PFSK-1 (cell line): Measurements from ENCODE around the gene SLC9A9.

Experiments
- FOXP2 ChIP-seq: optimal IDR thresholded peaks from 2 replicates; pipeline ENCODE3; 2011; ENCODE audit warnings: borderline replicate concordance, control low read depth, inconsistent platforms; ENCODE audit not compliant: insufficient read depth; ENCODE audit errors: extremely low read length, extremely low read depth
- POLR2AphosphoS5 ChIP-seq: IDR thresholded peaks from 2 replicates; pipeline ENCODE4 v1.6.1; 2012; ENCODE audit warnings: low read depth, mild to moderate bottlenecking, control low read depth, low read length, moderate library complexity
- REST ChIP-seq, 2 experiments: IDR thresholded peaks; 2 replicates each; pipeline versions ENCODE4 v1.6.1 to v1.8.0; 2011 to 2012; ENCODE audit warnings: low read depth in 2 of 2, low read length in 2 of 2, control low read depth in 1 of 2, inconsistent platforms in 1 of 2, mild to moderate bottlenecking in 1 of 2, moderate library complexity in 1 of 2; ENCODE audit not compliant: insufficient read depth in 1 of 2
- SIN3A ChIP-seq: IDR thresholded peaks from 2 replicates; pipeline ENCODE4 v1.6.1; 2012; ENCODE audit warnings: mild to moderate bottlenecking, low read length, moderate library complexity, borderline replicate concordance; ENCODE audit not compliant: insufficient read depth
- TAF1 ChIP-seq: IDR thresholded peaks from 2 replicates; pipeline ENCODE4 v1.6.1; 2012; ENCODE audit warnings: low read length, control low read depth, borderline replicate concordance; ENCODE audit not compliant: insufficient read depth

The SLC9A9 gene

GRCh38 chr3:143875546-143875945 is 27.3 kb upstream of the SLC9A9 start:
- TF ChIP-seq SIN3A (no peak), TAF1 (no peak), REST (IDR thresholded peaks at IDR 0.05; ENCODE audit: insufficient read depth in 1 of 2, low read depth in 2 of 2, low read length in 2 of 2) (no peak), FOXP2 (no peak), POLR2AphosphoS5 (no peak)

- TF ChIP-seq POLR2AphosphoS5 (no peak), SIN3A (no peak), TAF1 (no peak), FOXP2 (no peak)
These were observed 17.0 kb upstream of the SLC9A9 start for GRCh38 chr3:143865302-143865701.

GRCh38 chr3:143859465-143860203 is 11.4 kb upstream of the SLC9A9 start:
- no peak for TF ChIP-seq POLR2AphosphoS5
- no peak for TF ChIP-seq FOXP2
- no peak for TF ChIP-seq TAF1
- no peak for TF ChIP-seq REST (IDR thresholded peaks at IDR 0.05; ENCODE audit: insufficient read depth in 1 of 2, low read depth in 2 of 2, low read length in 2 of 2)
- TF ChIP-seq SIN3A: no peak

- TF ChIP-seq FOXP2 (no peak), SIN3A (no peak)
These were observed 8.1 kb upstream of the SLC9A9 start for GRCh38 chr3:143856252-143856970.

GRCh38 chr3:143855183-143855582 is 6.9 kb upstream of the SLC9A9 start:
- TF ChIP-seq TAF1: no peak
- no peak for TF ChIP-seq POLR2AphosphoS5
- no peak for TF ChIP-seq REST (IDR thresholded peaks at IDR 0.05; ENCODE audit: insufficient read depth in 1 of 2, low read depth in 2 of 2, low read length in 2 of 2)
- TF ChIP-seq SIN3A: no peak
- TF ChIP-seq FOXP2: no peak

- TF ChIP-seq FOXP2: no peak
- no peak for TF ChIP-seq REST (IDR thresholded peaks at IDR 0.05; ENCODE audit: insufficient read depth in 1 of 2, low read depth in 2 of 2, low read length in 2 of 2)
- no peak for TF ChIP-seq TAF1
- no peak for TF ChIP-seq POLR2AphosphoS5
- no peak for TF ChIP-seq SIN3A
These were observed 3.2 kb upstream of the SLC9A9 start for GRCh38 chr3:143851331-143852017.
